NCI-H510A treated with DMSO at 0.1 percent for 48 hours (cell line): Measurements from ENCODE around the gene PALLD.

Experiments
- DNase-seq: peaks from one replicate; lab custom pipeline; 2025; lab: John Stamatoyannopoulos, UW

PALLD gene

DNA sequence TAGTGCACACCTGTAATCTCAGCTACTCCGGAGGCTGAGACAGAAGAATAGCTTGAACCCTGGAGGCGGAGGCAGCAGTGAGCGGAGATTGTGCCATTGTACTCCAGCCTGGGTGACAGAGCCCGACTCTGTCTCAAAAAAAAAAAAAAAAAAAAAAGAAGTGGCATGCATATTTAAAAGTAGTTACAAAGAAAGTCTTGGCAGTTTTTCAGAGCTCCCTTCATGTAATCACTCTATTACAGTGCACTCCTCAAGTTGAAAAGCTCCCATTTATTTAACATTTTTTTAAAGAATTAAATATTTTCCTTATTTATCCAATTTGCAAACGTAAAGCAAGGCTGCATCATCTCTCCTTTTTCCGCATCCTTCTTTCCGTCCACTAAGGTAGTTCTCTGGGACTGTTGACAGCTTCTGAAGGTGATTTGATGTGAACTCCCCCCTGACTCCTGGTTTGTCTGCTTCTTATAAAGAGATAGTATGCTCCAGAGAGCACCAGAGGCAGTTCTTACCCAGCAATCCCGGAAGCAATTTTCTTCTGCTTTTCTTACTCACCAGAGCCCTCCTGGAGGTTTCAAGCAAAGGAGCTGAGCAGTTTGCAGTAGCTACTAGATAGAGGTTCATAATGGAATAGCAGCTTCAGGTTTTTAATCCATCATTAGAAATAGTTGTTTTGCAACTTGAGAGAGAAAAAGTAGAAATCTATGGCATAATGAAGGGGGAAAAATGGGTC is 151.0 kb downstream of the PALLD start:
- no peak for DNase-seq

DNA sequence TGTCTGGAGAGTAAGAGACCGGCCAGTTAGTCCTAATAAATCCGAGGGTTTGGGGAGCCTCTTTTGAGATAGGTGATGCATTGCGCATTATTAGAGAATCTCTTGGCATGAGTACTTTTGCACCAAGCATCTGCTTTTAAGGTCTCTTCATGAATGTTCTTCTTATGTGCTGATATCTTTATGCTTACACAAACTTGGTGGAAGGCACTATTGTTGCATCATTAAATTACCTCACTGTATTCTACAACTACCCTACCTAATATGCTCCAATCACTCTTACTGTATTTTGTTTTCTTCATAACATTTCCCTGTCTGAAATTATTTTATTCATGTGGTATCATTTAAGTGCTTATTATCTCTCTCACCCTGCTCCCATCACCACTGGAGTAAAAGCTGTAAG is 151.6 kb downstream of the PALLD start:
- no peak for DNase-seq

- DNase-seq: no peak
Measured at GRCh38 chr4:168648929-168649328, 152.1 kb downstream of the PALLD start.

DNA sequence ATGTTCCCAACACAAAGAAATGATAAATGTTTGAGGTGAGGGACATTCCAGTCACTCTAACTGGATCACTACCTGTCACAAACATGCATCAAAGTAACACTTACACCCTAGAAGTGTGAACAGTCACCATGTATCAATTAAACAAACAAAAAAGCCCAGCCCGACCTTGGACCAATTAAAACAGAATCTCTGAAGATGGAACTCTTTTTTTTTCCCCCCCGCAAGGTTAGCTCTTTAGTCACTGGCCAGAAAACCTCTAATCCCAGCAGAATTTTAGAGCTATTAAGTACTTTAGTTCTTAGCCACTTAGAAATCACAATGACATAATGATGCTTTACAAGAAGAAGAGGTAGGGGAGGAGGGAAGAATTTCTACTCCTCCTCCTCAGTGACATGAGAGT is 154.5 kb downstream of the PALLD start:
- DNase-seq: no peak

GRCh38 chr4:168651864-168652263 is 155.0 kb downstream of the PALLD start:
- no peak for DNase-seq

- no peak for DNase-seq
Measured at GRCh38 chr4:168652755-168653154, 155.9 kb downstream of the PALLD start.

GRCh38 chr4:168654104-168654847 is 157.4 kb downstream of the PALLD start:
- DNase-seq: peak; percentile 5

DNA sequence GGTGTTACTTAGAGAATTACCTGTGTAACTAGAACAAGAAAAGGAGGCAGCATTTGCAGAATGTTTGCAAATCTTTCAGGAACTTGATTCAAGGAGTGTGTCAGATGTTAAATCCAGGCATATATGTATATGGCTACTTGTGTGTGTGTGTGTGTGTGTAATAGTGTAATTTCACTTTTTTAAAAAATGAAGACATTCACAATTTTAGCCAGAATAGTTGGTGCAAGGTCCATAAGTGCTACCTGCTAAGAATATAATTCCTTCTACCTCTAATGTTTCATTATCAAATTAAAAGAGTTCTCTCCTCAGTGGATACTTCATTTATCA is 158.0 kb downstream of the PALLD start:
- DNase-seq: no peak

DNA sequence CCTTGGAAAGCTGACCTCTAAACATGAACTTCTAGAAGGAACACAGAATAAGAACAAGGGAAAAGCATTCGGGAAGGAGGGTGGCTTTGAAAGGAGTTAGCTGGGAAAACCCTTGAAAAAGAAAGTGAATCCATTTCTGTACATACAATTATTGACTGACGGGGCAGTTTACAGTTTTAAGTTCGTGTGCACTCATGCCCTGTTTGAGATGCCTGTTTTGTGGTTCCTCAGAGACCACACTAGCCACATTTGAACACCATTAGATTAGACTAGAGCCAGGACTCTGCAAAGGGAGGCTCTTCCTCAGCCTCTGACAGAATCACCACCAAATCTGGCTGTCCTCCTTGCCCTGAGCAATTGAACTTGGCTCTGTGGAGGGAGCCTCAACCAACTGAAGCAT is 158.3 kb downstream of the PALLD start:
- no peak for DNase-seq

- DNase-seq: no peak
Measured at GRCh38 chr4:168656055-168656660, 159.3 kb downstream of the PALLD start.

DNA sequence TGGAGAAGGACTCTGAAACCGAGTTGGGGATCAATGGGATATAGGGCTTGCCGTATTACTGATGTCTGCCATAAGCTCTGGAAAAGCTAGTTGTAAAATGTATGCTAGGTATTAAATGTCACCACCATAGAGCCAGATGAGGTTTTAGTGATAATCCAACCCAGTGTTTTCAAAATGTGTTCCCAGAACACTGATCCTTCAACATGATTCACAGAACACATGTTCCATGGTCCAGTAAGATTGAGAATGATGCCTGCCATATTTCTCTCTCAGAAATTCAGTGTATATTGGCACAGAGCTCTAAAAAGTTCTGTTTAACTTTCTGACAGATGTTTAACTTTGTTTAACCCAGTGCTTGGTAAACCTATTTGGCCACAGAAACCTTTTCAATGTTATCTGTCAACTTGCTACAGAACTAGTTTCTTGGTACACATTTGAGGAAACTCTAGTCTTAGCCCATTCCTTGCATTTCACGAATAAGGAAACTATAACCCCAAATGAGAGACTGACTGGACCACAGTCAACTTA is 160.2 kb downstream of the PALLD start:
- no peak for DNase-seq

GRCh38 chr4:168658751-168659150 is 161.9 kb downstream of the PALLD start:
- no peak for DNase-seq

GRCh38 chr4:168659741-168660465 is 163.1 kb downstream of the PALLD start:
- no peak for DNase-seq

- no peak for DNase-seq
Measured at GRCh38 chr4:168662297-168662984, 165.6 kb downstream of the PALLD start.

GRCh38 chr4:168664242-168664891 is 167.5 kb downstream of the PALLD start:
- DNase-seq: no peak

DNA sequence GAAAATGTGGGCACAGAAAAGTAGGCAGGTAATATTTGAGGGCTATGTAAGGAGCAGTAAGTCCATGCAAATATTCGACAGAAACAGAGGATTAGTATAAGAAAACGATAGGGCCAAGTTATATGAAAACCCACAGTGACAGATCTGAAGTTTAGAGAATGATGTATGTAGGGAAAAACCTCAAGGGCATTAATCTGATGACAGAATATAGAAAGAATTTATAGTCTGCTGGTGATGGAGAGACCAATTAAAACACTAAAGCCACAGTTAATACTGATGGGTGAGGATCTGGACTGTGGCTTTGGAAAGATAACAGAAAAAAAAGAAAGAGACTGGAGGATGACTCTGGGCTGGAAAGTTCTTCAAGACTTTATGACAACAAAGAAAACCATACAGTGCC is 169.7 kb downstream of the PALLD start:
- DNase-seq: no peak

GRCh38 chr4:168667376-168667775 is 170.5 kb downstream of the PALLD start:
- DNase-seq: no peak

GRCh38 chr4:168667921-168668320 is 171.1 kb downstream of the PALLD start:
- no peak for DNase-seq

- DNase-seq: no peak
Measured at GRCh38 chr4:168673476-168673875, 176.6 kb downstream of the PALLD start.

GRCh38 chr4:168674077-168674747 is 177.4 kb downstream of the PALLD start:
- DNase-seq: no peak

DNA sequence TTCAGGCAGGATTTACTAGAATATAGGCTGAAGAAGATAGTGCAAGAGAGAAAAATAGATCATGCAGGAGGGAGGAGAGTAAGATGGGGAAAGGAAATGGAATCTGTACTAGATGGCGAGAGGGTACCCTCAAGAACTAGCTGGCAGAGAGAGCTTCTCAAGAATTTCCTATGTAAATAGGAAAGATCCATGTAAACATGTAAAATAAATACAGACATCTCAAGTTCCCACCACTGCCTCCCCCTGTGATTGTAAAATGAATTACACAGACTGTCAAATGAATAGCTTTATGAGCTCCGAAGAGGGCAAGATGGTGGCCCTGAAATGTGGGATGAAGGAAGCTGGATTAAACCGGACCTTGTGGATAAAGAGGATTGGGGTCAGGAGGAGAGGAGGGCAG is 178.0 kb downstream of the PALLD start:
- no peak for DNase-seq
